IMR-90 (cell line): ENCODE data around the gene PLAAT4.

Source experiments
- MAFK ChIP-seq: IDR thresholded peaks from 2 replicates; pipeline ENCODE4 v1.6.1; 2012; ENCODE audit warnings: low read depth, low read length, improper control_type of control experiment
- RAD21 ChIP-seq: IDR thresholded peaks from 2 replicates; pipeline ENCODE4 v1.6.1; 2012; ENCODE audit warnings: low read length, improper control_type of control experiment
- RFX5 ChIP-seq: IDR thresholded peaks from 2 replicates; pipeline ENCODE4 v1.8.0; 2012; ENCODE audit warnings: low read depth, mild to moderate bottlenecking, low read length, moderate library complexity
- USF2 ChIP-seq: fragments of 150-350 bp; IDR thresholded peaks from 2 replicates; pipeline ENCODE4 v1.6.1; 2017; ENCODE audit warnings: mild to moderate bottlenecking, antibody characterized with exemption, low read length, low read depth
- TF ChIP-seq, protein P1 (sequence below): conservative IDR thresholded peaks from 2 replicates; pipeline ENCODE4 v1.5.1; 2012; ENCODE audit warnings: mild to moderate bottlenecking, low read depth, low read length, improper control_type of control experiment

DNA sequence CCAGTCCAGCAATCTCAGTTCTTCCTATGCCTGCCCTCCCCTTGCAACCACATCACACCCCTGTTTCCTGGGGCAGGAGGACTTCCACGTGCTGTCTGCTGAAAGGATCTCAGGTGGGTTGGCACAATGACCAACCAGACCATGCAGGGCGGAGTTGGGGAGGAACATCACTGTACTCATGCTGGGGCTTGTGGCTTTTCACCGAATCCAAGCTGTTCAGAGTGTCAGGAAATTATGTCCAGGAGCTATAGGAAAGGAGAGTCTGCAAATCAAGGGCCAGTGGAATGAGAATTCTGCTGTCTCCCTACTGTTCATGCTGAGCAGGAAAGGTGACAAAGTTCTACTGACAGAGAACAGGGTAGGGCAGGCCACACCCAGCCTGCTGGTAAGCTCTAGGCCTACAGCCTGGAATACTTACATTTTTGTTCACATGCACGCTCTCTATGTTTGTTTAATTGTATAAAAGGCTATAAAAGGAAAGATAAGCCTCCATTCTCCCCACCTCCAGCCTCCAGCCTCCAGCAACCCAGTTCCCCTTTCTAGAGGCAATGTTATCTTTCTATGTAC, 28.3 kb downstream of the PLAAT4 start:
- TF ChIP-seq USF2 (no peak), MAFK (no peak), RFX5 (no peak), RAD21 (no peak)
- TF ChIP-seq, protein P1, sequence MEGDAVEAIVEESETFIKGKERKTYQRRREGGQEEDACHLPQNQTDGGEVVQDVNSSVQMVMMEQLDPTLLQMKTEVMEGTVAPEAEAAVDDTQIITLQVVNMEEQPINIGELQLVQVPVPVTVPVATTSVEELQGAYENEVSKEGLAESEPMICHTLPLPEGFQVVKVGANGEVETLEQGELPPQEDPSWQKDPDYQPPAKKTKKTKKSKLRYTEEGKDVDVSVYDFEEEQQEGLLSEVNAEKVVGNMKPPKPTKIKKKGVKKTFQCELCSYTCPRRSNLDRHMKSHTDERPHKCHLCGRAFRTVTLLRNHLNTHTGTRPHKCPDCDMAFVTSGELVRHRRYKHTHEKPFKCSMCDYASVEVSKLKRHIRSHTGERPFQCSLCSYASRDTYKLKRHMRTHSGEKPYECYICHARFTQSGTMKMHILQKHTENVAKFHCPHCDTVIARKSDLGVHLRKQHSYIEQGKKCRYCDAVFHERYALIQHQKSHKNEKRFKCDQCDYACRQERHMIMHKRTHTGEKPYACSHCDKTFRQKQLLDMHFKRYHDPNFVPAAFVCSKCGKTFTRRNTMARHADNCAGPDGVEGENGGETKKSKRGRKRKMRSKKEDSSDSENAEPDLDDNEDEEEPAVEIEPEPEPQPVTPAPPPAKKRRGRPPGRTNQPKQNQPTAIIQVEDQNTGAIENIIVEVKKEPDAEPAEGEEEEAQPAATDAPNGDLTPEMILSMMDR = no peak
